Urothelium cell line (cell line): ENCODE measurements around the gene TOB2.

Experiments
- DNase-seq: peaks from one replicate; pipeline ENCODE4 v3.0.0; 2011; ENCODE audit warnings: low spot score, mixed read lengths
- FAIRE-seq: peaks from 2 replicates; lab custom pipeline; 2011; peaks lifted over from hg19 to GRCh38; lab: Jason Lieb, UNC

Gene TOB2

DNA sequence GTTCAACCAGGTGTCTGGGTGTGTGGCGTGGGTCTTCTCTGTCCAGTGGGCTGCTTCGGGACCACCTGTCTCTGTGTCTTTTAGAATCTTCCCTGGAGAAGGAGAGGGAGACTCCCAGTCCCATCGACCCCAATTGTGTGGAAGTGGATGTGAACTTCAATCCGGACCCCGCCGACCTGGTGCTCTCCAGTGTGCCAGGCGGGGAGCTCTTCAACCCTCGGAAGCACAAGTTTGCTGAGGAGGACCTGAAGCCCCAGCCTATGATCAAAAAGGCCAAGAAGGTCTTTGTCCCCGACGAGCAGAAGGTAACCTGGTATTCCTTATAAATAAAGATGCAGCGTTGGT lies 52.6 kb downstream of the TOB2 start:
- no peak for FAIRE-seq

DNA sequence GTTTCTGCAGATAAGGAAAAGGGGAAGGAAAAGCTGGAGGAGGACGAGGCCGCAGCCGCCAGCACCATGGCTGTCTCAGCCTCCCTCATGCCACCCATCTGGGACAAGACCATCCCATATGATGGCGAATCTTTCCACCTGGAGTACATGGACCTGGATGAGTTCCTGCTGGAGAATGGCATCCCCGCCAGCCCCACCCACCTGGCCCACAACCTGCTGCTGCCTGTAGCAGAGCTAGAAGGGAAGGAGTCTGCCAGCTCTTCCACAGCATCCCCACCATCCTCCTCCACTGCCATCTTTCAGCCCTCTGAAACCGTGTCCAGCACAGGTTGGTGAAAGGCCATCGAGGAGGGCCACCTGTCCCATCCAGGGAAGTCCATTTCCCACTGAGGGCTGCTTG lies 59.3 kb downstream of the TOB2 start:
- FAIRE-seq = no peak

More for the DNA sequence above, 52.6 kb downstream of the TOB2 start:
- DNase-seq = no peak

DNA sequence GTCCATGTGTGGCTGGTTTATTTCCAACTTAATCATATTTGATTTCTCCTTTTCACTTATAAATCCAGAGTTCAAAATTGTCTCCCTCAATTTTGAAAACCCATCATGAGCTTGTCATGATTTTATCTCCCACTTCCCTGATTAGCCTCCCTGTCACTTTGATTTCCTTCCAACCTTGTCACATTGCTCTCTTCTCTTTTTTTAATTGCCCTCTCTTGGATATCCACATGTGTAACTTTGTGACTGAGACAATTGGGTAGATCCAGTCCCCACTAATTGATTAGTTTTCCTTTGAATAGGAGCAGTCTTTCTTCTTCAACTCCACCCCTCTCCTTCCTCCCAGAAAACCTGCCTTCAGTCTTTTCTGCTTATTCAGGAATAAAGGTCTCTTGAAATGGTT lies 62.5 kb downstream of the TOB2 start:
- DNase-seq = no peak
- no peak for FAIRE-seq

More for the DNA sequence above, 59.3 kb downstream of the TOB2 start:
- DNase-seq = no peak
